GM21528 (cell line): ENCODE data around the gene BTBD9.

ENCODE experiments used
- ATAC-seq: cut with Tn5 transposase; IDR thresholded peaks from one replicate; pipeline ENCODE4 v1.9.1; 2021; ENCODE audit warnings: mild to moderate bottlenecking, moderate library complexity; ENCODE audit not compliant: unreplicated experiment, low FRiP score

Gene BTBD9

GRCh38 chr6:38492031-38492430, 147.7 kb downstream of the BTBD9 start:
- ATAC-seq = no peak

- no peak for ATAC-seq
These were observed 149.8 kb downstream of the BTBD9 start for GRCh38 chr6:38489951-38490350.

- no peak for ATAC-seq
These were observed 152.3 kb downstream of the BTBD9 start for GRCh38 chr6:38487423-38487822.

GRCh38 chr6:38485488-38485887, 154.2 kb downstream of the BTBD9 start:
- ATAC-seq = no peak

GRCh38 chr6:38484656-38485055, 155.1 kb downstream of the BTBD9 start:
- ATAC-seq = no peak

GRCh38 chr6:38483526-38483925, 156.2 kb downstream of the BTBD9 start:
- ATAC-seq = no peak

GRCh38 chr6:38482466-38482865, 157.3 kb downstream of the BTBD9 start:
- no peak for ATAC-seq

GRCh38 chr6:38481851-38482250, 157.9 kb downstream of the BTBD9 start:
- ATAC-seq = no peak

- no peak for ATAC-seq
These were observed 158.4 kb downstream of the BTBD9 start for GRCh38 chr6:38481211-38481836.

GRCh38 chr6:38480036-38480435, 159.7 kb downstream of the BTBD9 start:
- ATAC-seq = no peak

GRCh38 chr6:38479331-38479730, 160.4 kb downstream of the BTBD9 start:
- no peak for ATAC-seq

GRCh38 chr6:38477680-38478260, 162.0 kb downstream of the BTBD9 start:
- ATAC-seq = no peak

- no peak for ATAC-seq
These were observed 162.8 kb downstream of the BTBD9 start for GRCh38 chr6:38476888-38477287.

GRCh38 chr6:38476141-38476540, 163.6 kb downstream of the BTBD9 start:
- ATAC-seq = no peak

GRCh38 chr6:38470548-38470947, 169.2 kb downstream of the BTBD9 start:
- ATAC-seq = no peak

GRCh38 chr6:38467566-38467965, 172.2 kb downstream of the BTBD9 start:
- no peak for ATAC-seq

GRCh38 chr6:38460186-38460585, 179.5 kb downstream of the BTBD9 start:
- no peak for ATAC-seq

GRCh38 chr6:38459291-38459690, 180.4 kb downstream of the BTBD9 start:
- ATAC-seq = no peak

- no peak for ATAC-seq
These were observed 185.9 kb downstream of the BTBD9 start for GRCh38 chr6:38453861-38454260.

GRCh38 chr6:38452816-38453660, 186.7 kb downstream of the BTBD9 start:
- ATAC-seq = no peak

GRCh38 chr6:38450717-38451116, 189.0 kb downstream of the BTBD9 start:
- ATAC-seq = no peak

- ATAC-seq = no peak
These were observed 193.8 kb downstream of the BTBD9 start for GRCh38 chr6:38445925-38446324.
